ENCODE data around the gene BAK1.

DNA sequence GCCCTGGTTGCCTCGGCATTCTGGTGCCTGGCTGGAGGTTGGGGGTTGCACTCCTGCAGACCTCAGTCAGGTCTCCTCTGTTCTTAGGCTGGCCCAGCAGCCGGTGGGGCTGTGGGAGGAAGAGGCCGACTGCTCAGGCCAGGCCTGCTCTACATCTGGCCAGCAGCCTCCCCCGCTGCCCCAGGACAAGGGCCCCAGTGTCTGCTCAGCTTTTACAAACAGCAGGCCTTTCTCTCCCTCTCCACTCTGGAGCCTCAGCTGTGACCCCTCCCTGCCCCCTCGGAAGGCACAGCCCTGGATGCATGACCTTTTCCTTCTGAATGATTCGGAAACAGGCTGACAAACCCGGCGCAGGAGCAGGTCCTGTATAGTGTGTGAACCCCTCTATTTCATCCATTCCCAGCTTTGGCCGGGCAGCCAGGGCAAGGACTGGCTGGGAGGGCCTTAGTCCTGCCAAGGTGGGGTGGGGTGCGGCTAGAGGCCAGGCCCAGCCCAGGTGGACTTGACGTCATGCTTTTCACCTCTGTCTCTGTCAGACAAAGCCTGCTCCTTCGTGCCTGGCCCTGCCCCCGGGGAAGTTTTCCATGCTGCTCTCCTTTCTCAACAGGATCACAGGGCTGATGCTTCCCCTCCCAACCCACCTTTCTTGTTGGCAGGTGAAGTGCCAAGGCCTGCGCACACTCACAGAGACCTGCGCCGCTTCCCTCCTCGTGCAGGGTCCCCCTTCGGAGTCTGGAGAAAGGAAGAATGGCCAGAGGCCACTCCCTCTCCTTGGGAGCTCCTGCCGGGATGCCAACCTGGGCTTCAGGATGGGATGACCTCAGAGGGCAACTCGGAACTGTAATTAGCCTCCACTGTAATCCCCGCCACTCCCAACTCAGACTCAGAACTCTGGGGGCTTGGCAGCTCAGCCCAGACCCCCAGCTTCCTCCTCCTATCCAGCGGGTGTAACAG, 31.0 kb upstream of the BAK1 start:
- TF ChIP-seq, protein P1, sequence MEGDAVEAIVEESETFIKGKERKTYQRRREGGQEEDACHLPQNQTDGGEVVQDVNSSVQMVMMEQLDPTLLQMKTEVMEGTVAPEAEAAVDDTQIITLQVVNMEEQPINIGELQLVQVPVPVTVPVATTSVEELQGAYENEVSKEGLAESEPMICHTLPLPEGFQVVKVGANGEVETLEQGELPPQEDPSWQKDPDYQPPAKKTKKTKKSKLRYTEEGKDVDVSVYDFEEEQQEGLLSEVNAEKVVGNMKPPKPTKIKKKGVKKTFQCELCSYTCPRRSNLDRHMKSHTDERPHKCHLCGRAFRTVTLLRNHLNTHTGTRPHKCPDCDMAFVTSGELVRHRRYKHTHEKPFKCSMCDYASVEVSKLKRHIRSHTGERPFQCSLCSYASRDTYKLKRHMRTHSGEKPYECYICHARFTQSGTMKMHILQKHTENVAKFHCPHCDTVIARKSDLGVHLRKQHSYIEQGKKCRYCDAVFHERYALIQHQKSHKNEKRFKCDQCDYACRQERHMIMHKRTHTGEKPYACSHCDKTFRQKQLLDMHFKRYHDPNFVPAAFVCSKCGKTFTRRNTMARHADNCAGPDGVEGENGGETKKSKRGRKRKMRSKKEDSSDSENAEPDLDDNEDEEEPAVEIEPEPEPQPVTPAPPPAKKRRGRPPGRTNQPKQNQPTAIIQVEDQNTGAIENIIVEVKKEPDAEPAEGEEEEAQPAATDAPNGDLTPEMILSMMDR (IDR thresholded peaks at IDR 0.05), result no peak
- TF ChIP-seq ZFX (IDR thresholded peaks at IDR 0.05; ENCODE audit: borderline replicate concordance), result no peak
